Esophagus (tissue), 2 donors: ENCODE data around the gene CIBAR2. TPM values are rescaled to one million over a fixed set of nuclear protein-coding genes. Genes with fewer than 3 reads are reported as not detected.

Experiments used
- H3K27ac ChIP-seq, 2 donors: one replicate each; pipeline ENCODE4 v1.5.1; 2013; ENCODE audit warnings: low read depth in 2 of 2, mild to moderate bottlenecking in 2 of 2, inconsistent platforms in 1 of 2, low read length in 1 of 2, moderate library complexity in 1 of 2
- H3K27me3 ChIP-seq, 2 donors: one replicate each; pipeline ENCODE4 v1.6.1; 2013; ENCODE audit warnings: low read length in 2 of 2, control low read depth in 1 of 2, mild to moderate bottlenecking in 1 of 2; ENCODE audit not compliant: insufficient read depth in 2 of 2, control insufficient read depth in 1 of 2
- H3K36me3 ChIP-seq, 2 donors: one replicate each; pipeline ENCODE4 v1.6.1; 2013; ENCODE audit warnings: low read length in 1 of 2; ENCODE audit not compliant: control insufficient read depth in 2 of 2, insufficient read depth in 2 of 2
- H3K4me1 ChIP-seq, 2 donors: one replicate each; pipeline ENCODE4 v1.6.1; 2013; ENCODE audit warnings: low read length in 1 of 2; ENCODE audit not compliant: control insufficient read depth in 2 of 2, insufficient read depth in 2 of 2
- H3K4me3 ChIP-seq, 2 donors: one replicate each; pipeline ENCODE4 v1.5.1; 2013; ENCODE audit warnings: low read length in 2 of 2, mild to moderate bottlenecking in 2 of 2, low read depth in 1 of 2, moderate library complexity in 1 of 2
- H3K9me3 ChIP-seq, 2 donors: one replicate each; pipeline ENCODE4 v1.6.1; 2013; ENCODE audit warnings: mild to moderate bottlenecking in 2 of 2, low read depth in 1 of 2, low read length in 1 of 2, moderate library complexity in 1 of 2; ENCODE audit not compliant: control insufficient read depth in 2 of 2, insufficient read depth in 1 of 2
- WGBS, 2 donors: extraction: QIAGEN DNeasy Blood & Tissue Kit; methylation state at CpG; one replicate each; pipeline ENCODE4 v1.1.7; 2013; 5-methylcytosine and 5-hydroxymethylcytosine counted together
- polyA plus RNA-seq, 2 donors: library from polyadenylated mRNA; stranded (reverse); fragments of 200-250 nt; gene quantifications; one replicate each; pipeline ENCODE4 v1.2.3, GENCODE V29; 2013
- donor health status: healthy with polysubstance abuse.
- donor health status: Bipolar disorder and iron deficiency.

Gene CIBAR2
- polyA plus RNA-seq, 2 donors, result not detected

- Histone ChIP-seq H3K9me3 (no peaks in the 10 kb centered on the region), H3K36me3 (no peaks in the 10 kb centered on the region), H3K4me3 (no peak overlapping the region), H3K4me1 (peaks cover 0 to 11% of the 10 kb centered on the region in 2 donors), H3K27me3 (no peaks in the 10 kb centered on the region), H3K27ac (no peak overlapping the region)
- 79 to 82% methylated on average over 19 to 20 of the region's 20 CpGs for WGBS, 2 donors
Measured at GRCh38 chr16:85145734-85146531, 33.7 kb upstream of the CIBAR2 start.

DNA sequence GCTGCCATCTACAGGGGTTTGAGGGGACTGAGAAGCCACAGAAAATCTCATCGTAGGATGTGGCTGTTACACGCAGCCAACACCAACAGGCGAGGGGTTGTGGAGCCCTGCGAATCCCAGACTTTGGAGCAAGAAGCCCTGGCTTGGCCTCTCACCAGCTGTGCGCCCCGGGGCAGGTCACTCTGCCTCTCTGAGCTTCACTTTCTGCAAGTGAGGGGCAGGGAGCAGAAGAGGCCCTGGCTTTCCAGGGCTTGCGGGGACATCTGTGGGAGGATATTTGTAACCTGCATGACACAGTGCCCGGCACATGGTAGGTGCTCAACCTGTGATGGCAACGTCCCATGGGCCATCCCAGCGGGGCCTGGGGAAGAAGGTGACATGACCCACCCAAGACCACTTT is 32.9 kb upstream of the CIBAR2 start:
- peaks cover 0 to 8% of the 10 kb centered on the region in 2 donors for H3K4me1 ChIP-seq
- 95 to 97% methylated on average over 10 of the region's 10 CpGs for WGBS, 2 donors
- H3K4me3 ChIP-seq, result no peak overlapping the region
- no peak overlapping the region for H3K27ac ChIP-seq
- no peaks in the 10 kb centered on the region for H3K9me3 ChIP-seq
- no peaks in the 10 kb centered on the region for H3K36me3 ChIP-seq
- H3K27me3 ChIP-seq, result no peaks in the 10 kb centered on the region

GRCh38 chr16:85144026-85144915 is 32.0 kb upstream of the CIBAR2 start:
- no peaks in the 10 kb centered on the region for H3K27me3 ChIP-seq
- no peak overlapping the region for H3K27ac ChIP-seq
- no peaks in the 10 kb centered on the region for H3K9me3 ChIP-seq
- 81 to 82% methylated on average over 26 of the region's 26 CpGs for WGBS, 2 donors
- no peaks in the 10 kb centered on the region for H3K36me3 ChIP-seq
- no peak overlapping the region for H3K4me3 ChIP-seq
- peaks cover 0 to 2% of the 10 kb centered on the region in 2 donors for H3K4me1 ChIP-seq

GRCh38 chr16:85142771-85143211 is 30.5 kb upstream of the CIBAR2 start:
- no peak overlapping the region for H3K27ac ChIP-seq
- no peaks in the 10 kb centered on the region for H3K27me3 ChIP-seq
- 81 to 82% methylated on average over 19 of the region's 19 CpGs for WGBS, 2 donors
- no peaks in the 10 kb centered on the region for H3K9me3 ChIP-seq
- H3K4me1 ChIP-seq, result peaks cover 0 to 2% of the 10 kb centered on the region in 2 donors
- no peak overlapping the region for H3K4me3 ChIP-seq
- H3K36me3 ChIP-seq, result no peaks in the 10 kb centered on the region

DNA sequence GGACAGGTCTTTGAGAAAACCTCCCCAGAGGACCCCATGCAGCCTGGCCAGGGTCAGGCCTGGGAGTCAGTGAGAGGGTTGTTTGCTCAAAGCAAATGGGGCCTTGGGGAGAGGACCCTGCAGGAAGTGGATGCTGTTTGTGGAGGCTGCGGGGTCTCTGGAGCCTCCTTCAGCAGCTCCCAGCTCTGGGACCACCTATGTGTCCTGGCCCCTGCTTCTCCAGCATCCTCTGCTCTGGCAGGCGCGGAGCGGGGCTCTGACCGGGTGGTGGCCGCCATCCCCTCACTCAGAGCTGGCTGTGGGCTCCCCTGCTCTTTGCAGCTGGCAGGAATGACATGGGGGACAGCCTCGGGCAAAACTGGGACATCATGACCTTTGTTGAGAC is 29.8 kb upstream of the CIBAR2 start:
- no peaks in the 10 kb centered on the region for H3K27me3 ChIP-seq
- no peaks in the 10 kb centered on the region for H3K9me3 ChIP-seq
- H3K27ac ChIP-seq, result no peak overlapping the region
- peaks cover 0 to 7% of the 10 kb centered on the region in 2 donors for H3K4me1 ChIP-seq
- H3K4me3 ChIP-seq, result no peak overlapping the region
- 85 to 91% methylated on average over 7 of the region's 7 CpGs for WGBS, 2 donors
- H3K36me3 ChIP-seq, result no peaks in the 10 kb centered on the region

- H3K9me3 ChIP-seq, result peaks cover 0 to 2% of the 10 kb centered on the region in 2 donors
- WGBS, 2 donors, result 79 to 83% methylated on average over 17 of the region's 17 CpGs
- no peaks in the 10 kb centered on the region for H3K27me3 ChIP-seq
- H3K36me3 ChIP-seq, result no peaks in the 10 kb centered on the region
- no peak overlapping the region for H3K4me3 ChIP-seq
- no peak overlapping the region for H3K27ac ChIP-seq
- peaks cover 0 to 10% of the 10 kb centered on the region in 2 donors for H3K4me1 ChIP-seq
Measured at GRCh38 chr16:85141491-85142128, 29.3 kb upstream of the CIBAR2 start.

GRCh38 chr16:85140455-85141012 is 28.3 kb upstream of the CIBAR2 start:
- Histone ChIP-seq H3K4me1 (peaks cover 0 to 11% of the 10 kb centered on the region in 2 donors), H3K27ac (no peak overlapping the region), H3K9me3 (peaks cover 0 to 2% of the 10 kb centered on the region in 2 donors), H3K27me3 (no peaks in the 10 kb centered on the region), H3K4me3 (no peak overlapping the region), H3K36me3 (no peaks in the 10 kb centered on the region)
- 84 to 91% methylated on average over 12 of the region's 12 CpGs for WGBS, 2 donors

DNA sequence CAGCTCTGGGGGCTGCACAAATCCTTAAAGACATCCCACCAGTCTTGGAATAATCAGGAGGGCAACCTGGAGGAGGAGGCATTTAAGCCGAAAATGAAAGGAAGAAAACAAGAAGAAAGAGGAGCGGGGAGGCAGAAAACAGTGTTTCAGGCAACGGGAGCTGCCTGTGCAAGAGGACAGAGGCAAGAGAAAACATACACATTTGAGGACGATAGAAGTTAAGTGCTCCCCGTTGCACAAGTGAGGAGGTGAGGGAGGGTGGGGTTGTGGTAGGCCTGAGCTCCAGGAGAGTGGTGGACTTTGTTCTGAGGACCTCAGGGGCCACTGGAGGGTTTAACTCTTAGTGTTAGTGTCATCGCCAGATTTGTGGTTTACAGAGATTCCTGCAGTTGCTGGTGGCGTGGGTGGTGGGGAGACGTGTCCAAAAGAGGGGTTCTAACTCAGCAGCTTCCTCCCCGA is 27.6 kb upstream of the CIBAR2 start:
- no peaks in the 10 kb centered on the region for H3K36me3 ChIP-seq
- H3K4me3 ChIP-seq, result no peak overlapping the region
- 80 to 83% methylated on average over 9 of the region's 9 CpGs for WGBS, 2 donors
- no peaks in the 10 kb centered on the region for H3K27me3 ChIP-seq
- H3K9me3 ChIP-seq, result peaks cover 0 to 2% of the 10 kb centered on the region in 2 donors
- peaks cover 0 to 13% of the 10 kb centered on the region in 2 donors for H3K4me1 ChIP-seq
- H3K27ac ChIP-seq, result no peak overlapping the region
